Esophagus muscularis mucosa (tissue), 4 donors: ENCODE measurements around the gene VILL. TPM values are rescaled to one million over a fixed set of nuclear protein-coding genes. Genes with fewer than 3 reads are reported as not detected.

Source experiments
- DNase-seq: peaks from one replicate; pipeline ENCODE4 v3.0.0-alpha.2; 2017; ENCODE audit errors: extremely low spot score
- H3K27ac ChIP-seq, 4 donors: fragments of 200-600 bp; sonication (generic); replicated peaks in 1 of 4; 1 replicate in 3 of 4; 2 replicates in 1 of 4; pipeline ENCODE4 v1.5.1; 2016 to 2019; ENCODE audit warnings: mild to moderate bottlenecking in 1 of 4
- H3K27me3 ChIP-seq, 4 donors: fragments of 200-600 bp; sonication (generic); one replicate each; pipeline versions ENCODE4 v1.5.1 to v1.6.0; 2016 to 2019
- H3K36me3 ChIP-seq, 4 donors: fragments of 200-600 bp; sonication (generic); one replicate each; pipeline ENCODE4 v1.5.1; 2016 to 2019
- H3K4me1 ChIP-seq, 4 donors: fragments of 200-600 bp; sonication (generic); one replicate each; pipeline ENCODE4 v1.5.1; 2016 to 2019
- H3K4me3 ChIP-seq, 4 donors: fragments of 200-600 bp; sonication (generic); 1 replicate in 2 of 4; 2 replicates in 2 of 4; pipeline ENCODE4 v1.5.1; 2016 to 2019; ENCODE audit warnings: mild to moderate bottlenecking in 4 of 4, moderate library complexity in 1 of 4
- H3K9me3 ChIP-seq, 4 donors: fragments of 200-600 bp; sonication (generic); 1 replicate in 3 of 4; 2 replicates in 1 of 4; pipeline ENCODE4 v1.5.1; 2016 to 2019
- EP300 ChIP-seq: sonication (generic); formaldehyde crosslinking; IDR thresholded peaks from one replicate; pipeline ENCODE4 v1.6.1; 2017; ENCODE audit warnings: antibody characterized with exemption
- POLR2A ChIP-seq: fragments of 450-650 bp; IDR thresholded peaks from one replicate; pipeline ENCODE4 v1.6.1; 2017; ENCODE audit warnings: antibody characterized with exemption, moderate library complexity, mild to moderate bottlenecking, low read depth
- POLR2AphosphoS5 ChIP-seq, 2 donors: sonication (generic); formaldehyde crosslinking; IDR thresholded peaks; one replicate each; pipeline ENCODE4 v1.6.1; 2017; ENCODE audit warnings: antibody characterized with exemption in 2 of 2
- WGBS: methylation state at CpG from one replicate; pipeline ENCODE4 v1.1.5; 2018; 5-methylcytosine and 5-hydroxymethylcytosine counted together
- intact Hi-C: fragments of 100-400 bp; cut with DNase I; formaldehyde crosslinking; loops from one replicate; pipeline ENCODE4 v1.15.1; 2023
- total RNA-seq, 4 donors: library from RNA; depleted of rRNA; stranded (reverse); fragments of >200 nt; gene quantifications; one replicate each; pipeline versions ENCODE4 v1.1.0 to v1.2.1, GENCODE V29; 2016
- TF ChIP-seq, protein P1 (sequence below), 3 experiments: fragments of 200-600 bp in 2 of 3; fragments of 450-650 bp in 1 of 3; sonication (generic) in 2 of 3; IDR thresholded peaks; one replicate each; pipeline ENCODE4 v1.5.1; 2017 to 2019; ENCODE audit warnings: antibody characterized with exemption in 3 of 3, mild to moderate bottlenecking in 2 of 3, moderate library complexity in 1 of 3

Gene VILL
- total RNA-seq, 4 donors from 2014 or later: 3.2 to 5.1 (median 4.4) TPM

- no peak overlapping the region for H3K27ac ChIP-seq
- intact Hi-C loops: no loop called here
- 67% methylated on average over 1 of the region's 1 CpG for WGBS
- no peak overlapping the region for H3K4me3 ChIP-seq
- no peaks in the 10 kb centered on the region for H3K4me1 ChIP-seq
- no peaks in the 10 kb centered on the region for H3K9me3 ChIP-seq
- no peaks in the 10 kb centered on the region for H3K27me3 ChIP-seq
- no peak for DNase-seq
- TF ChIP-seq POLR2A: no peak
- TF ChIP-seq EP300: no peak
- no peak for TF ChIP-seq POLR2AphosphoS5 (IDR thresholded peaks at IDR 0.05)
- TF ChIP-seq, protein P1, sequence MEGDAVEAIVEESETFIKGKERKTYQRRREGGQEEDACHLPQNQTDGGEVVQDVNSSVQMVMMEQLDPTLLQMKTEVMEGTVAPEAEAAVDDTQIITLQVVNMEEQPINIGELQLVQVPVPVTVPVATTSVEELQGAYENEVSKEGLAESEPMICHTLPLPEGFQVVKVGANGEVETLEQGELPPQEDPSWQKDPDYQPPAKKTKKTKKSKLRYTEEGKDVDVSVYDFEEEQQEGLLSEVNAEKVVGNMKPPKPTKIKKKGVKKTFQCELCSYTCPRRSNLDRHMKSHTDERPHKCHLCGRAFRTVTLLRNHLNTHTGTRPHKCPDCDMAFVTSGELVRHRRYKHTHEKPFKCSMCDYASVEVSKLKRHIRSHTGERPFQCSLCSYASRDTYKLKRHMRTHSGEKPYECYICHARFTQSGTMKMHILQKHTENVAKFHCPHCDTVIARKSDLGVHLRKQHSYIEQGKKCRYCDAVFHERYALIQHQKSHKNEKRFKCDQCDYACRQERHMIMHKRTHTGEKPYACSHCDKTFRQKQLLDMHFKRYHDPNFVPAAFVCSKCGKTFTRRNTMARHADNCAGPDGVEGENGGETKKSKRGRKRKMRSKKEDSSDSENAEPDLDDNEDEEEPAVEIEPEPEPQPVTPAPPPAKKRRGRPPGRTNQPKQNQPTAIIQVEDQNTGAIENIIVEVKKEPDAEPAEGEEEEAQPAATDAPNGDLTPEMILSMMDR (IDR thresholded peaks at IDR 0.05): no peak
- H3K36me3 ChIP-seq: peaks cover 0 to 60% (median 34%) of the 10 kb centered on the region in 4 donors
These were observed 8.3 kb upstream of the VILL start for GRCh38 chr3:37982331-37982730.

GRCh38 chr3:37984051-37984450, 6.5 kb upstream of the VILL start:
- Histone ChIP-seq H3K36me3 (peaks cover 0 to 48% (median 34%) of the 10 kb centered on the region in 4 donors), H3K4me3 (no peak overlapping the region), H3K27ac (no peak overlapping the region), H3K27me3 (no peaks in the 10 kb centered on the region), H3K4me1 (no peaks in the 10 kb centered on the region), H3K9me3 (no peaks in the 10 kb centered on the region)
- intact Hi-C loops: no loop called here
- 69% methylated on average over 7 of the region's 7 CpGs for WGBS
- DNase-seq: no peak
- TF ChIP-seq POLR2A (no peak), POLR2AphosphoS5 (IDR thresholded peaks at IDR 0.05) (no peak), EP300 (no peak)
- TF ChIP-seq, protein P1 (IDR thresholded peaks at IDR 0.05): no peak

GRCh38 chr3:37984596-37984995, 6.0 kb upstream of the VILL start:
- TF ChIP-seq POLR2A: no peak
- TF ChIP-seq POLR2AphosphoS5 (IDR thresholded peaks at IDR 0.05): no peak
- TF ChIP-seq, protein P1 (IDR thresholded peaks at IDR 0.05): no peak
- TF ChIP-seq EP300: no peak
- H3K27me3 ChIP-seq: no peaks in the 10 kb centered on the region
- 87% methylated on average over 4 of the region's 7 CpGs for WGBS
- intact Hi-C loops: no loop called here
- H3K27ac ChIP-seq: no peak overlapping the region
- H3K36me3 ChIP-seq: peaks cover 0 to 48% (median 34%) of the 10 kb centered on the region in 4 donors
- no peaks in the 10 kb centered on the region for H3K4me1 ChIP-seq
- no peak for DNase-seq
- H3K9me3 ChIP-seq: no peaks in the 10 kb centered on the region
- no peak overlapping the region for H3K4me3 ChIP-seq

DNA sequence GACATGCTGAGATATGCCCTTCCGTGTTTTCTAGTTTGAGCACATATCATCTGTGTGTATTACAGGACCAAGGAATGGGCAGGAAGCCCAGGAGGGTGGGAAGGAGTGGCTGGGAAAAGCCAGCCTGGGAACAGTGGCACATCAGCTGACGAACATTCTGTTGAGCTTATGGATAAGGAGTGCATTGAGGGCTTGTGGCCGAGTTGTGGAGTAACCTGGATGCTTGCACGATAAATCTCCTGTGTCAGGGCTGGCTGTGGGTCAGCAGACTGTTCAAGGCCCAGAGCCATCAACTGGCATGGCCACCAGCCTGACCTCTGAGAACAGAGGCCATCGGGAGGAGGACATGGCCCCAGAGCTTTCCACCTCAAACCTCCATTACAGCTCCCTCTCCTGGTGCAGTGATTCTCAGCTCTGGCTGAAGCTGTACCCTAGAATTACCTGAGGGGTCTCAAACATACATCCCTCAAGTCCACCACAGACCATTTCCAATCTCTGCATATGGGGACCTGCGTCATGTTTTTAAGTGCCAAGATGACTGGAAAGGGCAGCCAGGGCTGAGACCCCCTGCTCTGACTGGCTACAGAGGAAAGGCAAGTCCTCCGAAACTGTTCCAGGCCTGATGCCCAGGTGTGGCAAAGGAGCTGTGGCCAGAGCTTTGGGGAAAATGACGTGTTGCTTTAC, 4.8 kb upstream of the VILL start:
- peaks cover 0 to 39% (median 27%) of the 10 kb centered on the region in 4 donors for H3K36me3 ChIP-seq
- DNase-seq: no peak
- H3K4me3 ChIP-seq: no peak overlapping the region
- no peaks in the 10 kb centered on the region for H3K9me3 ChIP-seq
- no peak overlapping the region for H3K27ac ChIP-seq
- no peaks in the 10 kb centered on the region for H3K4me1 ChIP-seq
- no peaks in the 10 kb centered on the region for H3K27me3 ChIP-seq
- intact Hi-C loops: no loop called here
- 76% methylated on average over 8 of the region's 8 CpGs for WGBS
- TF ChIP-seq EP300: no peak
- TF ChIP-seq, protein P1 (IDR thresholded peaks at IDR 0.05): no peak
- no peak for TF ChIP-seq POLR2A
- TF ChIP-seq POLR2AphosphoS5 (IDR thresholded peaks at IDR 0.05): no peak
